ENCODE data around the gene DEFB118.

The DEFB118 gene

DNA sequence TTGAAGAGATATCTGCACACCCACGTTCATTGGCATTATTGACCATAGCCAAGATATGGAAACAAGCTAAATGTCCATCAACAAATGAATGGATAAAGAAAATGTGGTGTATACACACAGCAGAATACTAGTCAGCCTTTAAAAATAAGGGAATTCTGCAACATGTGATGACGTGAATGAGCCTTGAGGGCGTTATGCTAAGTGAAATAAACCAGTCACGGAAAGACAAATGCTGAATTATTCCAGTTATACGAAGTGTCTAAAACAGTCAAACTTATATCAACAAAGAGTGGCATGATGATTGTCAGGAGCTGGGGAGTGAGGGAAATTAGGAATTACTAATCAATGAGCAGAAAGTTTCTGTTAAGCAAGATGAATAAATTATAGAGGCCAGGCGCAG is 46.0 kb downstream of the DEFB118 start:
- TF ChIP-seq, protein P1, sequence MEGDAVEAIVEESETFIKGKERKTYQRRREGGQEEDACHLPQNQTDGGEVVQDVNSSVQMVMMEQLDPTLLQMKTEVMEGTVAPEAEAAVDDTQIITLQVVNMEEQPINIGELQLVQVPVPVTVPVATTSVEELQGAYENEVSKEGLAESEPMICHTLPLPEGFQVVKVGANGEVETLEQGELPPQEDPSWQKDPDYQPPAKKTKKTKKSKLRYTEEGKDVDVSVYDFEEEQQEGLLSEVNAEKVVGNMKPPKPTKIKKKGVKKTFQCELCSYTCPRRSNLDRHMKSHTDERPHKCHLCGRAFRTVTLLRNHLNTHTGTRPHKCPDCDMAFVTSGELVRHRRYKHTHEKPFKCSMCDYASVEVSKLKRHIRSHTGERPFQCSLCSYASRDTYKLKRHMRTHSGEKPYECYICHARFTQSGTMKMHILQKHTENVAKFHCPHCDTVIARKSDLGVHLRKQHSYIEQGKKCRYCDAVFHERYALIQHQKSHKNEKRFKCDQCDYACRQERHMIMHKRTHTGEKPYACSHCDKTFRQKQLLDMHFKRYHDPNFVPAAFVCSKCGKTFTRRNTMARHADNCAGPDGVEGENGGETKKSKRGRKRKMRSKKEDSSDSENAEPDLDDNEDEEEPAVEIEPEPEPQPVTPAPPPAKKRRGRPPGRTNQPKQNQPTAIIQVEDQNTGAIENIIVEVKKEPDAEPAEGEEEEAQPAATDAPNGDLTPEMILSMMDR (conservative IDR thresholded peaks at IDR 0.05; ENCODE audit: control insufficient read depth, insufficient read depth, low read depth, low read length), result no peak
- no peak overlapping the region for H3K4me3 ChIP-seq (ENCODE audit: control insufficient read depth, low read depth, low read length)
- no peak for DNase-seq (ENCODE audit: low read depth)

DNA sequence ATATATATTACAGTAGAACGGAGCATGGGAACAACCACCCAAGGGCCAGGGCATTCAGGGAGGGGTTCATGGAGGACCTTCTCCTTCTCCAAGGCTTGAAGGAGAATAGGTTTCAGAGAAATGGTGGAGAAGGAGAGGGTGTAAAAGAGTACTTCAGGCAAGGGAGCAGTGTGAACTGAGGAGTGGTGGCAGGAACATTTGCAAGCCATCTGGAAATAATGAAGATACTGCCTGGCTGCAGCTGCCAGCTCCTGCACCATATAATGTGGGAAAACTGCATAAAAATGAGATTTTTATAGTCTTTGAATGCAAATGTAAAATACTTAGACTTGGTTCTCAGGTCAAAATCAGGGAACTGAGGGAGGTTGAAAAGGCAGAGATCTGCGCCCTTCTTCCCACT is 47.3 kb downstream of the DEFB118 start:
- H3K4me3 ChIP-seq (ENCODE audit: control insufficient read depth, low read depth, low read length), result no peak overlapping the region
- TF ChIP-seq, protein P1 (conservative IDR thresholded peaks at IDR 0.05; ENCODE audit: control insufficient read depth, insufficient read depth, low read depth, low read length), result no peak
- DNase-seq (ENCODE audit: low read depth), result no peak

DNA sequence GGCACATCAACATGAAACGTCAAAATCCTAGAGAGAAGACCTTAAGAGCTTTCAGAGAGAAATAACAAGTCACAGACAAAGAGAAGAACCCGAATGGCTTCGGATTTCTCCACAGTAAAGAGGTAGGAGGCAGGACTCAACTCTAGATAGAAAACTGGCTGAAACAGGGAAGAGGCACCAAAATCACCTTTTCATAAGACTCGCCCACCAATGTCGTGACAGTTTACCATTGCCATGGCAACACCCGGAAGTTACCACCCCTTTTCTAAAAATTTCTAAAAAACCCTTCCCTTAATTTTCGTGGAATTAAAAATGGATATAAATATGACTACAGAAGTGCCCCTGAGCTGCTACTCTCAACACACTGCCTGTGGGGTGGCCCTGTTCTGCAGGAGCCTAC is 49.9 kb downstream of the DEFB118 start:
- TF ChIP-seq, protein P1 (conservative IDR thresholded peaks at IDR 0.05; ENCODE audit: control insufficient read depth, insufficient read depth, low read depth, low read length), result no peak
- no peak overlapping the region for H3K4me3 ChIP-seq (ENCODE audit: control insufficient read depth, low read depth, low read length)
- no peak for DNase-seq (ENCODE audit: low read depth)

All from fibroblast of mammary gland (primary cell).